ENCODE measurements around the gene ZNF546.

Gene ZNF546

DNA sequence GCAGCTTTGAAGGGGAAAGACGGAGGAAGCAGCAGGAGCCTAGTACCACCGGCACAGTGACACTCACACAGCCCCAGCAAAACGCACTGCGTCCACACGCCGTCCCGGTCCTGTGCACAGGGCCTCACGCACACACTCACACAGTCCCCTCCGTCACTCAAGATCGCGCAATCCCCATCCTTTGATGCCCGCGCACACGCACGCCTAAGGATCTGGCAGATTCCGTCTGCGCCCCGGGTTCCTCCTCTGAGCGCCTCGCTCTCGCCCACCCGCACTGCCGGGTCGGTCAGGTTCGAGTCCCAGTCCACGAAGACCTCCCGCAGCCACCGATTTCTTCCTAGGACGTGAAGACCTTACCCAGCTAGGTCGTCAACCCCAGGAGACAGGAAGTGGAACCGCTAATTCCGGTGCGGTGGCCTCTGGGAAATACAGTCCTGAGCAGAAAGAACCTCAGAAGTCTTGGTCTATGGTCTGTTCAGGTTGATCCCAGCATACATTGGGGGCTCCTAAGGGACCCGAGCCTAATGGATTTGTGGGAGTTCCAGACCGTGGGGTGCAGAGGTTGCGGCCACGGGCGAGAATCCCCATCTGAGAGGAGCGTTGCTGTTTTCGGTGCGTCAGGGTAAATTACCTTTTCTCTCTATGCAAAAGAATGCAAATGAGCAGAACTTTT is 59.1 kb downstream of the ZNF546 start, which contains the start of gene ZNF780B:
Gene ZNF780B (minus strand): TSS at position 400 of the 673 bp plus-strand sequence. CDS start 5,899 bp downstream, outside the sequence.
- peak; percentile 66 for DNase-seq (ENCODE audit: low read depth)

DNA sequence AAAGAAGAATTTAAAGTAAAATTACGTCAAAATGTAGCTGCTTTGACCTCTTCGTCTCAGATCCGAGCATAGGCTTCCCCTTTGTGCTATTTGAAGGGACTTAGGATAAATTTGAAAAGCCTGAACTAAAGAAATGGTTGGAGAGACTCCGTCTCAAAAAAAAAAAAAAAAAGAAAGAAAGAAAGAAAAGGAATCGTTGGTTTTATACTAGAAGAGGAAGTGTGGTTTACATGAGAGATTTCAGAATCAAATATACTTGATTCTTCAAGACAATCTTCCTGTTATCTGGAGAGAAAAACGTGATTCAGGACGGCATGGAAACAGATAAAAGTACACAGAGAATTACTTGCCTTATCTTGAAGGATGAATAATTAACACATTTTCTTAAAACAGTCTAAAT is 59.6 kb downstream of the ZNF546 start:
- DNase-seq (ENCODE audit: low read depth), result no peak

DNA sequence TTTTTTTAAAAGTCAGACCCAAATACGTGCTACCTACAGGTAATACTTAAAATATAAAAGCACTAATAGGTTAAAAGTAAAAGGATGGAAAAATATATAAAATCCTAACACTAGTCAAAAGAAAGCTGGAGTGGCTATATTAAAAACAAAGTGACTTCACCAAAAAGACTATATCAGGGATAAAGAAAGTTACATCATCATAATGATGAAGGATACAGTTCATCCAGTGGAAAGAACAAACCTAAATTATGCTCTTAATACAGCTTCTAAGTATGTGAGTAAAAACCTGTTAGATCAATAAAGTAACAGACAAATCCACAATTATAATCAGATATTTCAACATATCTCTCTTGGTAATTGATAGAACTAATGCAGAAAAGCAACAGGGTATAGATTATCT is 60.3 kb downstream of the ZNF546 start:
- DNase-seq (ENCODE audit: low read depth), result no peak

DNA sequence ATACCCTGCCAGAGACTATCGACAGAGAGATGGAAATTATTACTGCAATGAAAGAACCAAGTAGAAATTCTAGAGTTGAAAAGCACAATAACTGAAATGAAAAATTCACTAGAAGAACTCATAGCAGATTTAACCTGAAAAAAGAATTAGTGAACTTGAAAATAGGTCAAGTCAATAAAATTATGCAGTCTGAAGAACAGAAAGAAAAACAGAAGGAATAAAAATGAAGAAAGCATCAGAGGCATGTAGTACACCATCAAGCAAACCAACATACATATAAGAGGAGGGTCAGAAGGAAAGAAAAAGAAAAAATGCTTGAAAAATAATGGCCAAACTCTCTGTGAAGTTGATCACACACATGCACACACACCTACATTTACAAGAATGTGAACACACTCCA is 62.8 kb downstream of the ZNF546 start:
- DNase-seq (ENCODE audit: low read depth), result no peak

DNA sequence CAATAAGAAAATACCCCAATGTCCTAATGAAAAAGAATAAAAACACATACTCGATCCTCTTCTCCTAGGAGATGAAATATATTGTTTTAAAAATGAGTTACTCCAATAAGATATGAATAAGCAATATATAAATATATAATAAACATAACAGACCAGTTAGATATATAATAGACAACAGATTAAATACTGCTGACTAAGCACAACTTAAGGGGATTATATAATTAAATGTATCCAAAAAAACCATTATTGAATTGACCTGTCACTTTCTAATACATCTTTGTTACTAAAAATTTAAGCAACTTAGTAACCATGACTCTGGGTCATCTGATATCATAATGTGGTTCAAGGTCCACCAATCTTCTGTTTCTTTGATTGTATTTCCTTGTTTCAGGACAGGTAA is 73.2 kb downstream of the ZNF546 start:
- DNase-seq (ENCODE audit: low read depth), result no peak
